HG02642 (cell line): ENCODE results near the gene RP9.

Source experiments
- ATAC-seq: cut with Tn5 transposase; IDR thresholded peaks from one replicate; pipeline ENCODE4 v1.9.1; 2021; ENCODE audit warnings: mild to moderate bottlenecking; ENCODE audit not compliant: unreplicated experiment, poor library complexity

RP9 gene

GRCh38 chr7:33067921-33068320 is 41.3 kb downstream of the RP9 start:
- no peak for ATAC-seq

DNA sequence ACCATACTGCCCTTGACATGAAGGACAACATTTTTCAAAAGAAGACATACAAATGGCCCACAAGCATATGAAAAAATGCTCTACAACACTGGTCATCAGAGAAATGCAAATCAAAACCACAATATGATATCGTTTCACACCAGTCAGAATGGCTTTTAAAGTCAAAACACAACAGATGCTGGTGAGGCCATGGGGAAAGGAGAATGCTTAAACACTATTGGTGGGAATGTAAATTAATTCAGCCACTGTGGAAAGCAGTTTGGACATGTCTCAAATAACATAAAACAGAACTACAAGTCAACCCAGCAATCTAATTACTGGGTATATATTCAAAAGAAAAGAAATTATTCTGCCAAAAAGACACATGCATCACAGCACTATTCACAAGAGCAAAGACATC is 42.4 kb downstream of the RP9 start:
- no peak for ATAC-seq

DNA sequence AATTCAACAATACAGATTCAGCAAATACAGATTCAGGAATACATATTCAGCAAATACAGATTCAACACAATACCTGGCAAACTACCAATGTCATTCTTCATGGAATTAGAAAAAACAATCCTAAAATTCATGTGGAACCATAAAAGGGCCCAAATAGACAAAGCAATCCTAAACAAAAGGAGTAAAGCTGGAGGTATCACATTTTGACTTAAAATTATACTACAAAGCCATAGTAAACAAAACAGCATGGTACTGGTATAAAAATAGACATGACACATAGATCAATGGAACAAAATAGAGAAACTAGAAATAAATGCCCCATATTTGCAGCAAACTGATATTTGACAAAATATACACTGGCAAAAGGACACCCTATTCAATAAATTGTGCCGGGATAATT is 43.2 kb downstream of the RP9 start:
- ATAC-seq: no peak

GRCh38 chr7:33062782-33063443 is 46.3 kb downstream of the RP9 start:
- ATAC-seq: peak; percentile 95

- ATAC-seq: peak; percentile 47
Measured at GRCh38 chr7:33062023-33062781, 47.0 kb downstream of the RP9 start, which contains the start of gene NT5C3A. TSS of gene NT5C3A (minus strand) at chr7:33062776. CDS start at chr7:33062705, 71 bp downstream.

GRCh38 chr7:33061282-33061937 is 47.8 kb downstream of the RP9 start:
- no peak for ATAC-seq

- no peak for ATAC-seq
Measured at GRCh38 chr7:33059635-33060034, 49.6 kb downstream of the RP9 start.

DNA sequence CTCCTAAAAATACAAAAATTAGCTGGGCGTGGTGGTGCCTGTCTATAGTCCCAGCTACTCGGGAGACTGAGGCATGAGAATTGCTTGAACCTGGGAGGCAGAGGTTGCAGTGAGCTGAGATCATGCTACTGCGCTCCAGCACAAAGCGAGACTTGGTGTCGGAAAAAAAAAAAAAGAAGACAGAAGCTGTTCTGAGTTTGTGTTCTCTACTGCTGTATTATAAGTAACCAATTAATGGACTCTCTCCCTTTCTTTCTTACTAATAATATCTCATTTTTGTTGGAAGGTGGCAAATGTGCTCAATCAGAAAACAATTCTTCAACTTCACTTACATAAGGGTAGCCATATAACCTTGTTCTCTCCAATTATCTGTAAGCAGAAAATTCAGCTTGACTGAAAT is 54.0 kb downstream of the RP9 start:
- ATAC-seq: no peak

DNA sequence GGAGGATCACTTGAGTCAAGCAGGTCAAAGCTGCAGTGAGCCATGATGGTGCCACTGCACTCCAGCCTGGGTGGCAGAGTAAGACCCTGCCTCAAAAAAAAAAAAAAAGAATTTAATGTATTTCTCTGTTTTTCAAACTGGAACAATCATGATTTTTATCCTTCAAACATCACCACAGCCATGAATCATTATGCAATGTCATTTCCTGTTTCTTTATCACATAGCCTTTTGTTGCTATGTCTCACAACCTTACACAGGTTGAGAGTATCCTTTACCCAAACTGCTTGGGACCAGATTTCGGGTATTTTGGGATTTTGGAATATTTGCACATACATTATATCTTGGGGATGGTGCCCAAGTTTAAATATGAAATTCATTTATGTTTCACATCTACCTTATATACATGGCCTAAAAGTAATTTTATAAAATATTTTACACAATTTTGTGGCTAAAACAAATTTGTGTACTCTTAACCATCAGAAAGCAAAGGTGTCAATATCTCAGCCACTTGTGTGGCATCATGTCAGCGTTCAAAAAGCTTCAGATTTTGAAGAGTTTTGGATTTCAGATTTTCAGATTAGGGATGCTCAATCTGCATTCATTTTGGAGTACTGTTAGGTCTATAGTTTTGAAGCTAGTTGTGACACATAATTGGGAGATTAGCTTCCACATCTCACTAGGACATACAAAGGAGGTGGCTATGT is 54.8 kb downstream of the RP9 start:
- ATAC-seq: no peak

DNA sequence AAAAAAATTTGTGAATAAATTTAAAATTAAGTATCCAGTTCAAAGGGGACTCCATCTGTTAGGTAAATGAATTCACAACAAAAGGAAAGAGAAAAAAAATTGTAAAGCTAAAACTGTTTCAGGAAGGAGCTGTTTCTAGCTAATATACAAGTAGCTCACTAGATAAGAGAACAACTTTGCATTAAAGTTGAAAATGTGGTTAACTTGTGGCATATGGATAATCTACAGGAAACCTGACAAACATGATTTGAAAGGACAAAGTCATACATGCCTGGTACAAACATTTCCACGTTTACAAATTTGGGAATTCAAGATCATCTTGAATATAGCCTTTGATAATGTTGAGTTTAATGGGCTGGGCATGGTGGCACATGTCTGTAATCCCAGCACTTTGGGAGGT is 55.5 kb downstream of the RP9 start:
- ATAC-seq: no peak

DNA sequence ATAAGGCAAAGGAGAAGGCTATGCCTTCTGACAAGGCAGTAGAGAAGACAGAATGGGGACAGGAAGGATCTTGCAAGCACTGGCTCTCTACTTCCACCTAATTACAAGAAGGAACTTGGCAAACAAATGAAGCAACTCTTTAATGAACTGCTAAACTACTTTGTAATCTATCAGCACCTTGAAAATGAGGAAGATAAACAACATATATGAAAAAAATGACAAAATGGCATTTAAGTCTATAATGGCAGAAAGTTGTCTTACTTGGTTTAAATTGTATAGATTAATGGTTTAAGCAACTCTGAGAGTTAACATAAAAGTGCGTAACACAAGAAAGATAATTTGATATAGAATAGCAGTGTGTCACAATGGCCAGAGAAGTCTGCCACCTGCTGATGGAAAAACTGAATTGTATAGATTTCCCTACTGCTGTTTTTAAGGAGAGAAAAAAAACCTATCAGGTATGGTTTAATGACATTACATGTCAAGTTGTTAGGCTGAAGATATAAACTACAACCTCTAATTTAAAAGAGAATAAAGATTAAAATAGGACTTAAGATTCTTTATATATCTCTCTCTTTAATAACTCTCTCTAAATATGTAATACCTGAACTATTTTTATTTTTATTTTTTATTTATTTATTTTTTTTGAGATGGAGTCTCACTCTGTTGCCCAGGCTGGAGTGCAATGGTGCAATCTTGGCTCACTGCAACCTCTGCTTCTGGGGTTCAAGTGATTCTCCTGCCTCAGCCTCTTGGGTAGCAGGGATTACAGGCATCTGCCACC is 58.5 kb downstream of the RP9 start:
- peak; percentile 48 for ATAC-seq

GRCh38 chr7:33048704-33049103 is 60.5 kb downstream of the RP9 start:
- ATAC-seq: no peak

- ATAC-seq: no peak
Measured at GRCh38 chr7:33048257-33048656, 60.9 kb downstream of the RP9 start.

GRCh38 chr7:33044986-33045385 is 64.2 kb downstream of the RP9 start:
- peak; percentile 28 for ATAC-seq
